Gastroesophageal sphincter (tissue), 4 donors: ENCODE measurements around the gene UAP1L1. TPM values are rescaled to one million over a fixed set of nuclear protein-coding genes. Genes with fewer than 3 reads are reported as not detected.
A peak's percentile ranks its signal among the peaks of the same experiment; 100 is the strongest.

Source experiments
- ATAC-seq: fragments of 150-250 bp; one replicate; pipeline ENCODE4 v1.9.1; 2016; ENCODE audit warnings: mild to moderate bottlenecking, moderate library complexity
- H3K27ac ChIP-seq, 4 donors: fragments of 200-600 bp; sonication (generic) in 3 of 4; 1 replicate in 3 of 4; 2 replicates in 1 of 4; pipeline ENCODE4 v1.5.1; 2016 to 2019
- H3K27me3 ChIP-seq: fragments of 200-600 bp; sonication (generic); one replicate; pipeline ENCODE4 v1.5.1; 2019
- H3K36me3 ChIP-seq, 2 donors: fragments of 200-600 bp; sonication (generic); one replicate each; pipeline ENCODE4 v1.5.1; 2019; ENCODE audit warnings: control low read depth in 1 of 2
- H3K4me1 ChIP-seq, 3 donors: fragments of 200-600 bp; sonication (generic); 1 replicate in 2 of 3; 2 replicates in 1 of 3; pipeline ENCODE4 v1.5.1; 2016 to 2019; ENCODE audit warnings: control low read depth in 2 of 3
- H3K4me3 ChIP-seq, 2 donors: fragments of 200-600 bp; sonication (generic); one replicate each; pipeline ENCODE4 v1.5.1; 2019; ENCODE audit warnings: mild to moderate bottlenecking in 1 of 2, moderate library complexity in 1 of 2
- H3K9me3 ChIP-seq, 3 donors: fragments of 200-600 bp; sonication (generic); one replicate each; pipeline ENCODE4 v1.5.1; 2017 to 2019; ENCODE audit warnings: control low read depth in 2 of 3
- EP300 ChIP-seq: sonication (generic); formaldehyde crosslinking; IDR thresholded peaks from one replicate; pipeline ENCODE4 v1.6.1; 2017; ENCODE audit warnings: antibody characterized with exemption, mild to moderate bottlenecking
- POLR2A ChIP-seq, 2 donors: fragments of 450-650 bp; IDR thresholded peaks; one replicate each; pipeline ENCODE4 v1.6.1; 2017; ENCODE audit warnings: antibody characterized with exemption in 2 of 2, mild to moderate bottlenecking in 2 of 2, moderate library complexity in 1 of 2
- POLR2AphosphoS5 ChIP-seq: sonication (generic); formaldehyde crosslinking; IDR thresholded peaks from one replicate; pipeline ENCODE4 v1.6.1; 2017; ENCODE audit warnings: antibody characterized with exemption
- WGBS, 2 donors: methylation state at CpG; one replicate each; pipeline ENCODE4 v1.1.5; 2018; ENCODE audit warnings: low coverage in 1 of 2; 5-methylcytosine and 5-hydroxymethylcytosine counted together
- small RNA-seq, 4 donors: library from RNA; depleted of rRNA; stranded (forward); fragments of <200 nt; gene quantifications; one replicate each; pipeline ENCODE3, GENCODE V24; 2016
- total RNA-seq, 4 donors: library from RNA; depleted of rRNA; stranded (reverse); fragments of >200 nt; gene quantifications; one replicate each; pipeline ENCODE4 v1.1.0, GENCODE V29; 2016
- TF ChIP-seq, protein P1 (sequence below), 4 experiments: fragments of 200-600 bp in 2 of 4; fragments of 450-650 bp in 2 of 4; sonication (generic) in 1 of 4; IDR thresholded peaks; one replicate each; pipeline ENCODE4 v1.5.1; 2017 to 2019; ENCODE audit warnings: antibody characterized with exemption in 4 of 4, mild to moderate bottlenecking in 2 of 4, moderate library complexity in 2 of 4

The UAP1L1 gene
- total RNA-seq, 4 donors from 2014 or later, result 4.2 to 7.3 (median 6.0) TPM

DNA sequence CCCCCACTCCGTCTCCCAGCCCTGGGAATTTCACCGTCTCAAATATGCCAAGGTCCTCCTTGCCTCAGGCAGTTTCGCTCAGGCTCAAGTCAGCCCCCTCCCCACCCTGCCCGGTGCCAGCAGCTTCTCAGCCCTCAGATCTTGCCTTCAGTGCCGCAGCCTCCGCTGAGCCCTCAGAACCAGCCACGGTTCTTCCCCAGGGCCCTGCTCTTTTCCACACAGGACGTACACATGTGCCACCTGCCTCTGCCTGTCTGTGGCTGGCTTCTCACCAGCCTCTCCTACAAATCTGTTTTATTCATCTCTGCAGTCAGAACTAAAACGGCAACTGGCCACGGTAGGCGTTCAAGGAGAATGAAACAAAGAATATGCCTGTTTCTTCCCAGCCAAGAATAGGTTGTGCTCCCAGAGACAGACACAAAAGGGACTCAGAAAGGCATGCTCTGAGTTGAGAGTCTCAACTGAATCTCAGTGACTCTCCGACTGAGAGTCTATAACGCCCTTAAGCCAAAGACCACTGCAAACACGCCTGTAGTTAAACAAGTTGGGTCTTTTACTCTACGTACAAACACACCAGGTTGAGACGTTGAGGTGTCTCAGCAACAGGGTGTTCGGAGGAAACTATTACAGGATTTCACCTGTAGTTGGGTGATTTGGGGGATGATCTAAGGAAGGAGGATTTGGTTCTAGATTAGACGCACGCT lies 51.0 kb downstream of the UAP1L1 start:
- Histone ChIP-seq H3K9me3 (peaks cover 0 to 19% (median 0%) of the 10 kb centered on the region in 3 donors), H3K27ac (peak overlapping the region in 2 of 4 donors; percentile 37 to 77), H3K4me1 (peaks cover 0 to 38% (median 12%) of the 10 kb centered on the region in 3 donors), H3K36me3 (no peaks in the 10 kb centered on the region), H3K4me3 (peak overlapping the region in 1 of 2 donors; percentile 66), H3K27me3 (peaks cover 32% of the 10 kb centered on the region)
- no peak for TF ChIP-seq POLR2A (IDR thresholded peaks at IDR 0.05)
- TF ChIP-seq POLR2AphosphoS5, result no peak
- no peak for TF ChIP-seq EP300
- TF ChIP-seq, protein P1, sequence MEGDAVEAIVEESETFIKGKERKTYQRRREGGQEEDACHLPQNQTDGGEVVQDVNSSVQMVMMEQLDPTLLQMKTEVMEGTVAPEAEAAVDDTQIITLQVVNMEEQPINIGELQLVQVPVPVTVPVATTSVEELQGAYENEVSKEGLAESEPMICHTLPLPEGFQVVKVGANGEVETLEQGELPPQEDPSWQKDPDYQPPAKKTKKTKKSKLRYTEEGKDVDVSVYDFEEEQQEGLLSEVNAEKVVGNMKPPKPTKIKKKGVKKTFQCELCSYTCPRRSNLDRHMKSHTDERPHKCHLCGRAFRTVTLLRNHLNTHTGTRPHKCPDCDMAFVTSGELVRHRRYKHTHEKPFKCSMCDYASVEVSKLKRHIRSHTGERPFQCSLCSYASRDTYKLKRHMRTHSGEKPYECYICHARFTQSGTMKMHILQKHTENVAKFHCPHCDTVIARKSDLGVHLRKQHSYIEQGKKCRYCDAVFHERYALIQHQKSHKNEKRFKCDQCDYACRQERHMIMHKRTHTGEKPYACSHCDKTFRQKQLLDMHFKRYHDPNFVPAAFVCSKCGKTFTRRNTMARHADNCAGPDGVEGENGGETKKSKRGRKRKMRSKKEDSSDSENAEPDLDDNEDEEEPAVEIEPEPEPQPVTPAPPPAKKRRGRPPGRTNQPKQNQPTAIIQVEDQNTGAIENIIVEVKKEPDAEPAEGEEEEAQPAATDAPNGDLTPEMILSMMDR (IDR thresholded peaks at IDR 0.05), result no peak
- 72 to 76% methylated on average over 6 to 15 of the region's 19 CpGs for WGBS, 2 donors
- no peak for ATAC-seq

DNA sequence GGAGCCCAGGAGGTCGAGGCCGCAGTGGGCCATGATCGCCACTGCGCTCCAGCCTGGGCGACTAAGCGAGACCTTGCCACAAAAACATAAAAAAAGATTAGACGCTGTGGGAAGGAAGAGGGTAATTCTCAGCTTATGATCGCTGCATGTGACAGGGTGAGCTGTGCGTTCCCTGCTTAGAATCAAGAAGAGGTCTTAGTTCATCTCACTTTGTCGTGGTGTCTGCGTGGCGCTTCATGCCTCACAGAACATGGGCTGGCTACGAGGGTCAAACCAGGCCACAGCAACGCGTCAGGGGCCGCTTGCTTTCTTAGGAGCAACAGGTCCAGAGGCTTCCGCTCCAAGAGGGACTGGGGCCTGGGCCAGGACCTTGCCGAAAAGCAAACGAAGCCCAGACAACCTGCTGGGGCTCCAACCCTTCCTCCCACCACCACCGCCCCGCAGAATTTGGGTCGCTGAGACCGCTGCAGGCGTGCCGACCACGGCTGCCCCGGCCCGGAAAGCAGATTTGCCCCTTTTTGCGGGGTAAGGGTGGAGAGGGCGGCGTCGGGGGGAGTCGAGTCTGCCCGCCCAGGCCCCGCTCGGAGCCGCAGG lies 51.6 kb downstream of the UAP1L1 start:
- TF ChIP-seq, protein P1 (IDR thresholded peaks at IDR 0.05), result no peak
- TF ChIP-seq EP300 (no peak), POLR2AphosphoS5 (no peak), POLR2A (IDR thresholded peaks at IDR 0.05) (no peak)
- Histone ChIP-seq H3K4me3 (peak overlapping the region; percentile 37 to 66), H3K9me3 (peaks cover 0 to 19% (median 0%) of the 10 kb centered on the region in 3 donors), H3K4me1 (peaks cover 0 to 38% (median 12%) of the 10 kb centered on the region in 3 donors), H3K36me3 (no peaks in the 10 kb centered on the region), H3K27ac (peak overlapping the region in 3 of 4 donors; percentile 68 to 77 (median 76)), H3K27me3 (peaks cover 39% of the 10 kb centered on the region)
- 48 to 64% methylated on average over 9 to 16 of the region's 37 CpGs for WGBS, 2 donors
- no peak for ATAC-seq

GRCh38 chr9:137129456-137130175 lies 52.3 kb downstream of the UAP1L1 start:
- Histone ChIP-seq H3K27me3 (peaks cover 45% of the 10 kb centered on the region), H3K36me3 (no peaks in the 10 kb centered on the region), H3K4me1 (peaks cover 0 to 38% (median 12%) of the 10 kb centered on the region in 3 donors), H3K4me3 (peak overlapping the region; percentile 37 to 66), H3K27ac (peak overlapping the region in 3 of 4 donors; percentile 68 to 77 (median 76)), H3K9me3 (peaks cover 0 to 19% (median 0%) of the 10 kb centered on the region in 3 donors)
- ATAC-seq, result peak; percentile 96
- no CpG with 5 or more reads among the region's 86 CpGs for WGBS, 2 donors
- TF ChIP-seq EP300 (no peak), POLR2AphosphoS5 (peak; percentile 38), POLR2A (IDR thresholded peaks at IDR 0.05) (peak; percentile 27 to 28)

DNA sequence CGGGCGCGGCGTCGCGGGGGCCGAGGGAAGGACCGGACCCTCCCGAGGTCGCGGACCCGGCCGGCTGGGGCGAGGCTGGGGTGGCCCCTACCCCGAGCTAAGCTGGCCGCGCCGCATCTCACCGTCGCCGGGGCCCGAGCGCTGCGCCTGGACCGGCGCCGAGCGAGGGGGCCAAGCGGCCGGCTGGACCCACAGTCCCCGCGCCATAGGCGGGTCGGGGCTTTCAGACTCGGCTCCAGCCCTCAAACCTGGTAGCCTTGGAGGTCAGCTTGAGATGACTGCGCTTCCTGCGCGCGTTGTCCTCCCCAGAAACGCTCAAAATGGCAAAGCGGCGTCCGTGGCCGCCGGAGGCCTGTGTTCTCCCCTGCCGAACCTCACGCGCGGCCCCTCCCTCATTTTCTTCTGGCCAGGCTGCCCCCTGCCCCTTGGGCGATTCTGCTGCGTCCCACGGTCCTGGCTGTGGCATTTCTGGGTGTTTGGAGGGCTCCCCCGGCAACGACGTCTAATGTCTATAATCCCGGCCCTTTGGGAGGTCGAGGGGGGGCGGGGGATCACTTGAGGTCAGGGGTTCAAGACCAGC lies 52.9 kb downstream of the UAP1L1 start:
- Histone ChIP-seq H3K4me3 (peak overlapping the region; percentile 37 to 66), H3K4me1 (peaks cover 0 to 38% (median 12%) of the 10 kb centered on the region in 3 donors), H3K27me3 (peaks cover 52% of the 10 kb centered on the region), H3K36me3 (no peaks in the 10 kb centered on the region), H3K9me3 (peaks cover 0 to 19% (median 0%) of the 10 kb centered on the region in 3 donors), H3K27ac (peak overlapping the region in 3 of 4 donors; percentile 68 to 77 (median 76))
- WGBS, 2 donors, result no CpG with 5 or more reads among the region's 58 CpGs
- no peak for TF ChIP-seq EP300
- no peak for ATAC-seq

Small RNAs within 50 kb of the gene (small RNA-seq; reads per million reads assigned to genes)
- 0 to 0.38 (median 0.12) reads per million in 4 donors for gene RF00153

Other genes with a start within 250 kb of the UAP1L1 start
- 10 to 100 TPM in 1 of 4 donors, 1 to 10 TPM in 3; 2.5 to 10.9 (median 5.7) TPM for gene AJM1, start 235.0 kb upstream of the UAP1L1 start, total RNA-seq
- 10 to 100 TPM; 33.7 to 63.5 (median 43.7) TPM for gene PHPT1, start 228.1 kb upstream of the UAP1L1 start, total RNA-seq
- gene MAMDC4, start 225.2 kb upstream of the UAP1L1 start, total RNA-seq, result 1 to 10 TPM; 1.0 to 2.2 (median 1.8) TPM
- 100 to 1,000 TPM; 283 to 353 (median 323) TPM for gene EDF1, start 211.2 kb upstream of the UAP1L1 start, total RNA-seq
- 10 to 100 TPM in 2 of 4 donors, 1 to 10 TPM in 2; 3.8 to 17.1 (median 11.1) TPM for gene TRAF2, start 191.0 kb upstream of the UAP1L1 start, total RNA-seq
- 100 to 1,000 TPM; 171 to 310 (median 236) TPM for gene FBXW5, start 132.8 kb upstream of the UAP1L1 start, total RNA-seq
- not detected for gene C8G, start 132.3 kb upstream of the UAP1L1 start, total RNA-seq
- not detected for gene LCN12, start 125.2 kb upstream of the UAP1L1 start, total RNA-seq
- gene PTGDS, start 100.0 kb upstream of the UAP1L1 start, total RNA-seq, result 100 to 1,000 TPM in 1 of 4 donors, 10 to 100 TPM in 2, 1 to 10 TPM in 1; 7.4 to 132 (median 29.7) TPM
- gene LCNL1, start 94.5 kb upstream of the UAP1L1 start, total RNA-seq, result under 1 TPM in 2 of 4 donors, not detected in 2; 0.40 TPM
- 10 to 100 TPM; 24.2 to 42.6 (median 36.1) TPM for gene PAXX, start 85.1 kb upstream of the UAP1L1 start, total RNA-seq
- gene CLIC3, start 80.9 kb upstream of the UAP1L1 start, total RNA-seq, result 1 to 10 TPM in 3 of 4 donors, under 1 TPM in 1; 0.81 to 5.4 (median 2.2) TPM
- gene ABCA2, start 49.3 kb upstream of the UAP1L1 start, total RNA-seq, result 10 to 100 TPM; 13.5 to 24.3 (median 19.3) TPM
- under 1 TPM in 1 of 4 donors, not detected in 3; 0.20 TPM for gene FUT7, start 45.4 kb upstream of the UAP1L1 start, total RNA-seq
- gene NPDC1, start 31.3 kb upstream of the UAP1L1 start, total RNA-seq, result 10 to 100 TPM; 50.4 to 69.9 (median 59.5) TPM
- gene ENTPD2, start 23.5 kb upstream of the UAP1L1 start, total RNA-seq, result 1 to 10 TPM in 1 of 4 donors, under 1 TPM in 1, not detected in 2; 0.58 to 1.6 TPM
- 1 to 10 TPM in 1 of 4 donors, under 1 TPM in 3; 0.13 to 1.3 (median 0.19) TPM for gene SAPCD2, start 7.0 kb upstream of the UAP1L1 start, total RNA-seq
- gene MAN1B1, start 9.5 kb downstream of the UAP1L1 start, total RNA-seq, result 10 to 100 TPM; 26.1 to 30.2 (median 29.3) TPM
- 100 to 1,000 TPM in 3 of 4 donors, 10 to 100 TPM in 1; 74.5 to 124 (median 111) TPM for gene DPP7, start 37.2 kb downstream of the UAP1L1 start, total RNA-seq
- gene GRIN1, start 61.6 kb downstream of the UAP1L1 start, total RNA-seq, result under 1 TPM in 2 of 4 donors, not detected in 2; 0.08 to 0.13 TPM
- gene LRRC26, start 92.5 kb downstream of the UAP1L1 start, total RNA-seq, result 1 to 10 TPM in 1 of 4 donors, not detected in 3; 7.7 TPM
- not detected for gene TMEM210, start 94.5 kb downstream of the UAP1L1 start, total RNA-seq
- 10 to 100 TPM; 11.9 to 32.1 (median 23.7) TPM for gene ANAPC2, start 111.0 kb downstream of the UAP1L1 start, total RNA-seq
- 10 to 100 TPM; 56.8 to 99.0 (median 73.8) TPM for gene SSNA1, start 111.2 kb downstream of the UAP1L1 start, total RNA-seq
- 10 to 100 TPM in 1 of 4 donors, 1 to 10 TPM in 3; 3.6 to 11.6 (median 6.1) TPM for gene TPRN, start 123.2 kb downstream of the UAP1L1 start, total RNA-seq
- 10 to 100 TPM; 21.9 to 36.1 (median 29.1) TPM for gene TMEM203, start 128.1 kb downstream of the UAP1L1 start, total RNA-seq
- 1 to 10 TPM; 4.6 to 9.8 (median 7.6) TPM for gene NDOR1, start 128.2 kb downstream of the UAP1L1 start, total RNA-seq
- gene RNF208, start 144.7 kb downstream of the UAP1L1 start, total RNA-seq, result 1 to 10 TPM in 3 of 4 donors, not detected in 1; 1.6 to 5.3 (median 3.1) TPM
- gene CYSRT1, start 147.7 kb downstream of the UAP1L1 start, total RNA-seq, result 1 to 10 TPM in 2 of 4 donors, not detected in 2; 1.1 to 5.8 TPM
- gene RNF224, start 150.0 kb downstream of the UAP1L1 start, total RNA-seq, result under 1 TPM in 1 of 4 donors, not detected in 3; 0.57 TPM
- gene SLC34A3, start 153.4 kb downstream of the UAP1L1 start, total RNA-seq, result not detected
- gene TUBB4B, start 163.8 kb downstream of the UAP1L1 start, total RNA-seq, result 100 to 1,000 TPM; 220 to 488 (median 265) TPM
- not detected for gene STPG3, start 173.8 kb downstream of the UAP1L1 start, total RNA-seq
- 10 to 100 TPM; 36.9 to 58.8 (median 45.2) TPM for gene NELFB, start 177.8 kb downstream of the UAP1L1 start, total RNA-seq
- gene TOR4A, start 200.2 kb downstream of the UAP1L1 start, total RNA-seq, result 1 to 10 TPM; 4.7 to 7.4 (median 6.9) TPM
- 10 to 100 TPM in 1 of 4 donors, 1 to 10 TPM in 3; 3.8 to 11.3 (median 4.3) TPM for gene NRARP, start 224.8 kb downstream of the UAP1L1 start, total RNA-seq